Ovary (tissue), 9 donors: ENCODE data around the gene SORL1. TPM values are rescaled to one million over a fixed set of nuclear protein-coding genes. Genes with fewer than 3 reads are reported as not detected.

Experiments used
- DNase-seq, 5 donors: peaks; one replicate each; pipeline ENCODE4 v3.0.0-alpha.2; 2019 to 2020
- H3K27ac ChIP-seq, 2 donors: fragments of 200-600 bp; one replicate each; pipeline versions ENCODE4 v1.5.1 to v1.8.0; 2019 to 2022
- H3K27me3 ChIP-seq: fragments of 200-600 bp; one replicate; pipeline ENCODE4 v1.8.0; 2022
- H3K36me3 ChIP-seq: fragments of 200-600 bp; sonication (generic); one replicate; pipeline ENCODE4 v1.5.1; 2019
- H3K4me1 ChIP-seq: one replicate; pipeline ENCODE4 v1.8.1; 2013; ENCODE audit warnings: mild to moderate bottlenecking, moderate library complexity; ENCODE audit not compliant: insufficient read depth
- H3K4me3 ChIP-seq: fragments of 200-600 bp; sonication (generic); one replicate; pipeline ENCODE4 v1.5.1; 2017
- H3K9me3 ChIP-seq, 2 donors: fragments of 200-600 bp in 1 of 2; sonication (generic) in 1 of 2; one replicate each; pipeline versions ENCODE4 v1.5.1 to v1.8.1; 2013 to 2019; ENCODE audit warnings: mild to moderate bottlenecking in 1 of 2, moderate library complexity in 1 of 2
- EP300 ChIP-seq: sonication (generic); formaldehyde crosslinking; IDR thresholded peaks from one replicate; pipeline ENCODE4 v1.6.1; 2017; ENCODE audit warnings: antibody characterized with exemption
- POLR2A ChIP-seq: fragments of 450-650 bp; IDR thresholded peaks from one replicate; pipeline ENCODE4 v1.6.1; 2017; ENCODE audit warnings: antibody characterized with exemption, mild to moderate bottlenecking, moderate library complexity
- WGBS, 3 donors: extraction: QIAGEN DNeasy Blood & Tissue Kit in 1 of 3; methylation state at CpG; one replicate each; pipeline versions ENCODE4 v1.1.5 to v1.1.7; 2013 to 2017; 5-methylcytosine and 5-hydroxymethylcytosine counted together
- intact Hi-C, 4 donors: fragments of 100-400 bp; cut with DNase I; formaldehyde crosslinking; loops; one replicate each; pipeline versions ENCODE4 v1.11.0 to v1.15.1; 2022 to 2023
- polyA plus RNA-seq, 2 donors: library from polyadenylated mRNA; stranded (reverse); fragments of 200-250 nt in 1 of 2; fragments of 350-450 nt in 1 of 2; fragmentation: Illumina TruSeq in 1 of 2; extraction: RNeasy Lipid Tissue Mini Kit (QIAGEN cat#74804) in 1 of 2; gene quantifications; one replicate each; pipeline ENCODE4 v1.2.3, GENCODE V29; 2013 to 2014
- total RNA-seq, 7 donors: library from RNA; depleted of rRNA in 2 of 7; stranded (reverse); fragments of >200 nt in 2 of 7; fragmentation: NEBNext Ultra II Directional in 3 of 7; extraction: Animal tissue kit (Norgen Biotek cat#: 25700) in 3 of 7; gene quantifications; one replicate each; pipeline versions ENCODE4 v1.1.0 to v1.2.4, GENCODE V29; 2016 to 2023
- TF ChIP-seq, protein P1 (sequence below), 3 donors: fragments of 450-650 bp in 2 of 3; fragments of 200-600 bp in 1 of 3; IDR thresholded peaks; one replicate each; pipeline versions ENCODE4 v1.5.1 to v1.8.0; 2016 to 2022; ENCODE audit warnings: antibody characterized with exemption in 3 of 3, mild to moderate bottlenecking in 1 of 3
- donor health status: DM: no; HTN: no; CAD: no; lungs with moderate emphysema.
- donor health status: DM: no; HTN: no; CAD: no.
- donor health status: Bipolar disorder and iron deficiency.
- donor health status: DM: yes; HTN: yes; CAD: no.
- donor health status: DM: no; HTN: no; CAD: no.
- donor health status: DM: yes; HTN: yes; CAD: no.

Gene SORL1
- total and polyA plus RNA-seq, 9 donors = 2.9 to 64.5 (median 23.4) TPM

DNA sequence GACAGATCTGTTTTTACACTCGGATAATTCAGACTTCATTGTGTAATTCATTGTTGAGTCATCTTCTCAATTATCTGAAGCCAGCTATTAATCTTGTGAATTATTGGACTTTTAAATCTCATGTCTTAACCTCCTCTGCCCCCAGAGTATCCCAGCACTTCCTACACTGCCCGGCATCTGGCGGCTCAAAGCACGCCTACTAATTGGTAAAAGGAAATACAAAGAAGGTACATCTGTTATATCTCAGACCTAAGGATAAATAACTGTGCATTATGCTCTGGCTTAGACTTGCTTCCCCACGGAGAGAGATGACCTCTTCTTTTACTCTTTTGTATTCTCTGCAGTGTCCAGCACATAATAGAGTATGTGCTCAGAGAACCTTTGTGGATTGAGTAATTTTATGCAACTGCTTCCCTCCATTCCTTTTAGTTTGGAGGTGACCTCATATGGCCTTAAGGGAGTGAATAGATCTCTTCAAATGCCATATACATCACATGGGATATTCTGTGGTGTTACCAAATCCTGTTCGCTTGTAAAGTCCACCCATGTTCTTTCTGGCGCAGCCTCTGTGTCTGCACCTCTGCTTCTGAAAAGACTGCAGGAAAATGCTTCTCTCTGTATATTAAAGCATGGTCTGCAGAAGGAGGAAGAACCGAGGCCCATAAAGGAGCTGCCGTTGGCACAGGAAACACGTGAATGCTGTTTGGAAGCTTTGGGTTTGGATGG is 126.3 kb downstream of the SORL1 start:
- H3K4me3 ChIP-seq = no peak overlapping the region
- no peaks in the 10 kb centered on the region for H3K27me3 ChIP-seq
- TF ChIP-seq EP300 = no peak
- H3K27ac ChIP-seq = no peak overlapping the region
- no peak for DNase-seq
- WGBS, 3 donors = 34 to 52% (median 37%) methylated on average over 10 of the region's 10 CpGs
- H3K9me3 ChIP-seq = no peaks in the 10 kb centered on the region
- intact Hi-C loops = no loop called here
- H3K4me1 ChIP-seq = peaks cover 7% of the 10 kb centered on the region
- no peaks in the 10 kb centered on the region for H3K36me3 ChIP-seq

DNA sequence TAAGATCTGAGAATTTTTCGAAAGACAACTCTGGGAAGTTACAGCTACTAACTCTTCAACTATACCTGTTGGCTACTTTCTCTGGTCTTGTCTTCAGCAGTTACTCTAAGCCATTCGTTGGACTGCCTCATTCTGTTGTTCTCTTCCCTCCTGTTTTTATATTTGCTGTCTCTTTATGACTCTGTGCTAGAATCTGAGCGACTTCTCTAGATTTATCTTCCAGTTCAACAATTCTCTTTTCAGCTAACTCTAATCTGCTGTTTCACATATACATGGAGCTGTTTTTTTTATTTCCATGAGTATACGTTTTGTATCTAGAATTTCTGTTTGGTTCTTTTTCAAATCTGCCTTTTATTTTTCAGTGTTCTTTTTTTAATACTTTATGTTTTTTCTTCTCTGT is 128.0 kb downstream of the SORL1 start:
- peaks cover 7% of the 10 kb centered on the region for H3K4me1 ChIP-seq
- no peaks in the 10 kb centered on the region for H3K36me3 ChIP-seq
- no peak for DNase-seq
- 94 to 98% (median 95%) methylated on average over 4 of the region's 4 CpGs for WGBS, 3 donors
- intact Hi-C loops = no loop called here
- no peak overlapping the region for H3K4me3 ChIP-seq
- H3K27ac ChIP-seq = no peak overlapping the region
- H3K27me3 ChIP-seq = no peaks in the 10 kb centered on the region
- no peak for TF ChIP-seq POLR2A
- no peak for TF ChIP-seq EP300
- TF ChIP-seq, protein P1, sequence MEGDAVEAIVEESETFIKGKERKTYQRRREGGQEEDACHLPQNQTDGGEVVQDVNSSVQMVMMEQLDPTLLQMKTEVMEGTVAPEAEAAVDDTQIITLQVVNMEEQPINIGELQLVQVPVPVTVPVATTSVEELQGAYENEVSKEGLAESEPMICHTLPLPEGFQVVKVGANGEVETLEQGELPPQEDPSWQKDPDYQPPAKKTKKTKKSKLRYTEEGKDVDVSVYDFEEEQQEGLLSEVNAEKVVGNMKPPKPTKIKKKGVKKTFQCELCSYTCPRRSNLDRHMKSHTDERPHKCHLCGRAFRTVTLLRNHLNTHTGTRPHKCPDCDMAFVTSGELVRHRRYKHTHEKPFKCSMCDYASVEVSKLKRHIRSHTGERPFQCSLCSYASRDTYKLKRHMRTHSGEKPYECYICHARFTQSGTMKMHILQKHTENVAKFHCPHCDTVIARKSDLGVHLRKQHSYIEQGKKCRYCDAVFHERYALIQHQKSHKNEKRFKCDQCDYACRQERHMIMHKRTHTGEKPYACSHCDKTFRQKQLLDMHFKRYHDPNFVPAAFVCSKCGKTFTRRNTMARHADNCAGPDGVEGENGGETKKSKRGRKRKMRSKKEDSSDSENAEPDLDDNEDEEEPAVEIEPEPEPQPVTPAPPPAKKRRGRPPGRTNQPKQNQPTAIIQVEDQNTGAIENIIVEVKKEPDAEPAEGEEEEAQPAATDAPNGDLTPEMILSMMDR (IDR thresholded peaks at IDR 0.05) = no peak
- H3K9me3 ChIP-seq = no peaks in the 10 kb centered on the region

DNA sequence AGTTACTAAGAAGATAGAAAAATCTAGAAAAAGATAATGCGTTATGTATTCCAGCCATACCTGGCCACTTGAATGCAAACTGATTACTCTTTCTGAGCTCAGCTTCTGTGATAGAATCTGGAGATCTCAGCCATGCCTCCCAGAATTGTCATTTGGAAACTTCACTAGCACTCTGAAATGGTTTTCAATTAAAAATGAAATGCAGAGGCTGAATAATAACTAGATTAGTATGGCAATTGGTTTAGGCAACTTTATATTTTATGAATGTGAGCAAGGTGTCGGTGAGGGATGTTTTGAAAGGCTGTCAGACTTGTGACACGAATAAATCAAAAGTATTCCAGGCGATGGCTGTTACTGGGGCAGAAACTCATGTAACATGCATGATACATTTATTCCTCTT is 129.5 kb downstream of the SORL1 start:
- intact Hi-C loops = no loop called here
- Histone ChIP-seq H3K27me3 (no peaks in the 10 kb centered on the region), H3K9me3 (no peaks in the 10 kb centered on the region), H3K36me3 (no peaks in the 10 kb centered on the region), H3K27ac (peak overlapping the region in 1 of 2 donors; percentile 4), H3K4me1 (peaks cover 5% of the 10 kb centered on the region), H3K4me3 (no peak overlapping the region)
- 87 to 91% (median 91%) methylated on average over 4 of the region's 4 CpGs for WGBS, 3 donors
- DNase-seq = no peak
- TF ChIP-seq EP300 (no peak), POLR2A (no peak)
- TF ChIP-seq, protein P1 (IDR thresholded peaks at IDR 0.05) = no peak

DNA sequence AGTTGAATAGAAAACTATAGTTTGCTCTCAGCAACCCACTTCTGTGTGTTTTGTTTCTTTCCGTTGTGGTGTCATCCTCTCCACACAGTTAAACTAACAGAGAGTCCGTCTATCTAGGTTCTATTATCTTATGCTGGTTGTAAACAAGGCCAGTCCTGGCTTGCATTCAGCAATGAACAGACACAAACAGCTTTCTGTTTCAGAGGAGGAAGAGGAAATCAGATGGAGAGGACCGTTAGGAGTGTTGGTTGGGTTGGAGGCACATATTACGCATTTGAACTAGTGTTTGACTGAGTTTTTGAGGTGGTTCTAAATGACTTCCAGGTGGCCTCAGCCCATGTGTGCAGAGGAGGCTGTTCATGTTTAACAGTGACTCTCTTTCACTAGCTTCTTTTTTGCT is 130.2 kb downstream of the SORL1 start:
- intact Hi-C loops = no loop called here
- DNase-seq = no peak
- H3K9me3 ChIP-seq = no peaks in the 10 kb centered on the region
- H3K27ac ChIP-seq = peak overlapping the region in 1 of 2 donors; percentile 4
- TF ChIP-seq EP300 (no peak), POLR2A (no peak)
- TF ChIP-seq, protein P1 (IDR thresholded peaks at IDR 0.05) = no peak
- no peaks in the 10 kb centered on the region for H3K27me3 ChIP-seq
- WGBS, 3 donors = 26 to 32% (median 26%) methylated on average over 4 of the region's 4 CpGs
- no peak overlapping the region for H3K4me3 ChIP-seq
- peaks cover 5% of the 10 kb centered on the region for H3K4me1 ChIP-seq
- H3K36me3 ChIP-seq = no peaks in the 10 kb centered on the region

DNA sequence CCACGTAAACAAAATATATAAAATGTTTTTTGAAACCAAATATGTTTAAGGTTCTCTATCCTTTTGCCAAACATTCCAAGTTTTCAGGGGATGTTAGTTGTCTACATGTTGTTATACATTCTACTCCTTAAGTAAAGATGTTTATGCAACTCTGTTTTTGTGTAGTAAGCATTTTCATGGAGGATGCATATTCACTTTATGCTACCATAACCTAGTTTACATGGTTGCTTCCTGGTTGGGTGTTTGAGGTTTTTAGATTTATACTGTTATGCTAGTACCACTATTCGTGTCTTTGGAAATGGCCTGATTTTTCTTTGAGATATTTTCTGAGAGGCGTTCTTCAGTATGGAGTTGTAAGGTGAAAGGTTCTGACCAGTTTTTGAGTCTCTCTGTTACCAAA is 131.7 kb downstream of the SORL1 start:
- Histone ChIP-seq H3K36me3 (no peaks in the 10 kb centered on the region), H3K27me3 (no peaks in the 10 kb centered on the region), H3K9me3 (no peaks in the 10 kb centered on the region), H3K27ac (no peak overlapping the region), H3K4me3 (no peak overlapping the region), H3K4me1 (peaks cover 5% of the 10 kb centered on the region)
- TF ChIP-seq EP300 = no peak
- TF ChIP-seq POLR2A = no peak
- TF ChIP-seq, protein P1 (IDR thresholded peaks at IDR 0.05) = no peak
- WGBS, 3 donors = 86 to 88% (median 87%) methylated on average over 3 of the region's 3 CpGs
- intact Hi-C loops = no loop called here
- no peak for DNase-seq
